Measurements from ENCODE around the gene CREM. TPM values are rescaled to one million over a fixed set of nuclear protein-coding genes. Genes with fewer than 3 reads are reported as not detected.

CREM gene
- polyA plus RNA-seq, 1 of the 3 experiments (the other 2 are of a cell fraction): 41.4 TPM

DNA sequence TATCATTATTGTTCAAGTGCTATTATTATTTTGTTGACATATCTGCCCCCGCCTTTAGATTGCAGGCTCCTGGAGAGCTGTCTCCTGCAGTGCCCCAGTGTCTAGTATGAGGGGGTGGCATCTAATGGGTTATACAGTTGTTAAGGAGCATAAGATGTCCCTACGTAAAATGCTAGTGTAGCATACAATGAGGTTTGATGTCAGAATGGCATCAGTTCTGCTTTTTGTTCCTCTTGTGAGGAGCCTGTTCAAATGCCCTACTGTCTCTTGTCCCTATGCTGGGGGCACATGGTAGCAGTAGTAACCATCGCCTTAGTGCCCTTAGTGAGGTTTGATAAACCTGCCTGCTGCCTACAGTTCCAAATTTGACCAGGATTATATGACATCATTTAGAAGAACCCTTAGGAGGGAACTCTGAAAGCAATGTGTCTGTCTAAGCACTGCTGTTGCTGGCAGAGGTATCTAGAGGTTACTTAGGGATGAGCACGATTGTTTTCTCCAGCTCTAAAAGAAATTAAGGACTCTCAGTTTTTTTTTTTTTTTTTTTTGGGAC is 9.7 kb downstream of the CREM start:
- 0 out of 2 replicates have a peak, but pooled peaks cover 3% of the 10 kb centered on the region for H3K9me2 ChIP-seq
- H3K27ac ChIP-seq (ENCODE audit: low read depth in 2 of 2, low read length in 1 of 2): no peak overlapping the region
- no peaks in the 10 kb centered on the region for H4K20me1 ChIP-seq (ENCODE audit: insufficient read depth)
- ChIA-PET POLR2A (no interaction called here), CTCF (no interaction called here)
- H3K36me3 ChIP-seq (replicated peaks in 1 of 2; ENCODE audit: control insufficient read depth in 1 of 2, insufficient read depth in 2 of 2, low read length in 1 of 2): no peaks in the 10 kb centered on the region
- no peak overlapping the region for H2AFZ ChIP-seq (ENCODE audit: low read depth)
- no peaks in the 10 kb centered on the region for H3K9me3 ChIP-seq
- H3K9ac ChIP-seq: no peak overlapping the region
- H3K4me1 ChIP-seq (ENCODE audit: control insufficient read depth in 1 of 2, insufficient read depth in 2 of 2, low read depth in 1 of 2, low read length in 1 of 2): peaks cover 0 to under 1% of the 10 kb centered on the region in 2 experiments; a peak in 1 of 4 replicates
- TF ChIP-seq GATA2 (CRISPR knock-in tag; IDR thresholded peaks at IDR 0.05): no peak
- 75% methylated on average over 4 of the region's 4 CpGs for WGBS (ENCODE audit: low lambda C conversion rate)
- H3F3A ChIP-seq (replicated peaks; ENCODE audit: insufficient read depth): no peaks in the 10 kb centered on the region
- H3K79me2 ChIP-seq (ENCODE audit: insufficient read depth): peaks cover 29% of the 10 kb centered on the region; the same call in 1 of the 2 replicates
- DNase-seq: no peak
- no peak overlapping the region for H3K4me2 ChIP-seq
- no peak overlapping the region for H3K4me3 ChIP-seq (ENCODE audit: low read depth in 2 of 2, low read length in 1 of 2)
- no peaks in the 10 kb centered on the region for H3K27me3 ChIP-seq (ENCODE audit: insufficient read depth)

GRCh38 chr10:35140126-35140525 is 13.5 kb downstream of the CREM start:
- H3F3A ChIP-seq (replicated peaks; ENCODE audit: insufficient read depth): no peaks in the 10 kb centered on the region
- ChIA-PET POLR2A (no interaction called here), CTCF (no interaction called here)
- H3K9ac ChIP-seq: no peak overlapping the region
- peaks cover 10% of the 10 kb centered on the region; the same call in 1 of the 2 replicates for H3K79me2 ChIP-seq (ENCODE audit: insufficient read depth)
- H4K20me1 ChIP-seq (ENCODE audit: insufficient read depth): no peaks in the 10 kb centered on the region
- 93% methylated on average over 6 of the region's 6 CpGs for WGBS (ENCODE audit: low lambda C conversion rate)
- H3K4me2 ChIP-seq: no peak overlapping the region
- H3K9me2 ChIP-seq: 0 out of 2 replicates have a peak, but pooled peaks cover 3% of the 10 kb centered on the region
- no peaks in the 10 kb centered on the region; a peak in 1 of 4 replicates for H3K4me1 ChIP-seq (ENCODE audit: control insufficient read depth in 1 of 2, insufficient read depth in 2 of 2, low read depth in 1 of 2, low read length in 1 of 2)
- DNase-seq: no peak
- H3K27me3 ChIP-seq (ENCODE audit: insufficient read depth): no peaks in the 10 kb centered on the region
- no peak overlapping the region for H2AFZ ChIP-seq (ENCODE audit: low read depth)
- TF ChIP-seq FOXM1 (IDR thresholded peaks at IDR 0.05; ENCODE audit: low read depth) (no peak), YY1 (IDR thresholded peaks at IDR 0.05; ENCODE audit: low read depth) (no peak), TAF1 (IDR thresholded peaks at IDR 0.05; ENCODE audit: borderline replicate concordance, low read depth, low read length) (no peak), EP300 (IDR thresholded peaks at IDR 0.05; ENCODE audit: borderline replicate concordance in 1 of 2, low read depth in 1 of 2, low read length in 1 of 2) (no peak), FOSL2 (IDR thresholded peaks at IDR 0.05; ENCODE audit: borderline replicate concordance, low read depth) (no peak), JUND (IDR thresholded peaks at IDR 0.05) (no peak), RFX5 (IDR thresholded peaks at IDR 0.05; ENCODE audit: low read length) (no peak), CHD2 (IDR thresholded peaks at IDR 0.05; ENCODE audit: low read length, partially characterized antibody) (no peak)
- TF ChIP-seq, protein P1, sequence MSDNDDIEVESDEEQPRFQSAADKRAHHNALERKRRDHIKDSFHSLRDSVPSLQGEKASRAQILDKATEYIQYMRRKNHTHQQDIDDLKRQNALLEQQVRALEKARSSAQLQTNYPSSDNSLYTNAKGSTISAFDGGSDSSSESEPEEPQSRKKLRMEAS (IDR thresholded peaks at IDR 0.05; ENCODE audit: low read depth): no peak
- TF ChIP-seq, protein P2, sequence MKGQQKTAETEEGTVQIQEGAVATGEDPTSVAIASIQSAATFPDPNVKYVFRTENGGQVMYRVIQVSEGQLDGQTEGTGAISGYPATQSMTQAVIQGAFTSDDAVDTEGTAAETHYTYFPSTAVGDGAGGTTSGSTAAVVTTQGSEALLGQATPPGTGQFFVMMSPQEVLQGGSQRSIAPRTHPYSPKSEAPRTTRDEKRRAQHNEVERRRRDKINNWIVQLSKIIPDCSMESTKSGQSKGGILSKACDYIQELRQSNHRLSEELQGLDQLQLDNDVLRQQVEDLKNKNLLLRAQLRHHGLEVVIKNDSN (IDR thresholded peaks at IDR 0.05; ENCODE audit: borderline replicate concordance, low read depth): no peak
- TF ChIP-seq, protein P3, sequence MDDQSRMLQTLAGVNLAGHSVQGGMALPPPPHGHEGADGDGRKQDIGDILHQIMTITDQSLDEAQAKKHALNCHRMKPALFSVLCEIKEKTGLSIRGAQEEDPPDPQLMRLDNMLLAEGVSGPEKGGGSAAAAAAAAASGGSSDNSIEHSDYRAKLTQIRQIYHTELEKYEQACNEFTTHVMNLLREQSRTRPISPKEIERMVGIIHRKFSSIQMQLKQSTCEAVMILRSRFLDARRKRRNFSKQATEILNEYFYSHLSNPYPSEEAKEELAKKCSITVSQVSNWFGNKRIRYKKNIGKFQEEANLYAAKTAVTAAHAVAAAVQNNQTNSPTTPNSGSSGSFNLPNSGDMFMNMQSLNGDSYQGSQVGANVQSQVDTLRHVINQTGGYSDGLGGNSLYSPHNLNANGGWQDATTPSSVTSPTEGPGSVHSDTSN (IDR thresholded peaks at IDR 0.05): no peak
- TF ChIP-seq, protein P4, sequence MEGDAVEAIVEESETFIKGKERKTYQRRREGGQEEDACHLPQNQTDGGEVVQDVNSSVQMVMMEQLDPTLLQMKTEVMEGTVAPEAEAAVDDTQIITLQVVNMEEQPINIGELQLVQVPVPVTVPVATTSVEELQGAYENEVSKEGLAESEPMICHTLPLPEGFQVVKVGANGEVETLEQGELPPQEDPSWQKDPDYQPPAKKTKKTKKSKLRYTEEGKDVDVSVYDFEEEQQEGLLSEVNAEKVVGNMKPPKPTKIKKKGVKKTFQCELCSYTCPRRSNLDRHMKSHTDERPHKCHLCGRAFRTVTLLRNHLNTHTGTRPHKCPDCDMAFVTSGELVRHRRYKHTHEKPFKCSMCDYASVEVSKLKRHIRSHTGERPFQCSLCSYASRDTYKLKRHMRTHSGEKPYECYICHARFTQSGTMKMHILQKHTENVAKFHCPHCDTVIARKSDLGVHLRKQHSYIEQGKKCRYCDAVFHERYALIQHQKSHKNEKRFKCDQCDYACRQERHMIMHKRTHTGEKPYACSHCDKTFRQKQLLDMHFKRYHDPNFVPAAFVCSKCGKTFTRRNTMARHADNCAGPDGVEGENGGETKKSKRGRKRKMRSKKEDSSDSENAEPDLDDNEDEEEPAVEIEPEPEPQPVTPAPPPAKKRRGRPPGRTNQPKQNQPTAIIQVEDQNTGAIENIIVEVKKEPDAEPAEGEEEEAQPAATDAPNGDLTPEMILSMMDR (IDR thresholded peaks at IDR 0.05): no peak
- TF ChIP-seq, protein P5, sequence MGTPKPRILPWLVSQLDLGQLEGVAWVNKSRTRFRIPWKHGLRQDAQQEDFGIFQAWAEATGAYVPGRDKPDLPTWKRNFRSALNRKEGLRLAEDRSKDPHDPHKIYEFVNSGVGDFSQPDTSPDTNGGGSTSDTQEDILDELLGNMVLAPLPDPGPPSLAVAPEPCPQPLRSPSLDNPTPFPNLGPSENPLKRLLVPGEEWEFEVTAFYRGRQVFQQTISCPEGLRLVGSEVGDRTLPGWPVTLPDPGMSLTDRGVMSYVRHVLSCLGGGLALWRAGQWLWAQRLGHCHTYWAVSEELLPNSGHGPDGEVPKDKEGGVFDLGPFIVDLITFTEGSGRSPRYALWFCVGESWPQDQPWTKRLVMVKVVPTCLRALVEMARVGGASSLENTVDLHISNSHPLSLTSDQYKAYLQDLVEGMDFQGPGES (IDR thresholded peaks at IDR 0.05; ENCODE audit: low read depth, low read length): no peak
- no peak overlapping the region for H3K27ac ChIP-seq (ENCODE audit: low read depth in 2 of 2, low read length in 1 of 2)
- no peaks in the 10 kb centered on the region for H3K9me3 ChIP-seq
- no peaks in the 10 kb centered on the region for H3K36me3 ChIP-seq (replicated peaks in 1 of 2; ENCODE audit: control insufficient read depth in 1 of 2, insufficient read depth in 2 of 2, low read length in 1 of 2)
- H3K4me3 ChIP-seq (ENCODE audit: low read depth in 2 of 2, low read length in 1 of 2): no peak overlapping the region
